Hematopoietic multipotent progenitor cell treated with erythropoietin and hydrocortisone succinate and interleukin-3 and kit ligand, for 17 days (in vitro differentiated cells): ENCODE data around the gene OR2G2.

Experiments used
- DNase-seq: peaks from one replicate; pipeline ENCODE4 v3.0.0-alpha.2; 2015; ENCODE audit warnings: low spot score

The OR2G2 gene

GRCh38 chr1:247588060-247588459, at the start of gene OR2G2:
TSS of gene OR2G2 (plus strand) at chr1:247588360. CDS start at chr1:247588360, 0 bp downstream.
- no peak for DNase-seq

GRCh38 chr1:247538561-247538960, 49.6 kb upstream of the OR2G2 start:
- DNase-seq, result no peak

GRCh38 chr1:247539215-247539614, 48.9 kb upstream of the OR2G2 start:
- DNase-seq, result no peak

- DNase-seq, result no peak
Measured at GRCh38 chr1:247540581-247540980, 47.6 kb upstream of the OR2G2 start.

GRCh38 chr1:247542811-247543210, 45.3 kb upstream of the OR2G2 start:
- no peak for DNase-seq

GRCh38 chr1:247548092-247548491, 40.1 kb upstream of the OR2G2 start:
- peak; percentile 12 for DNase-seq

GRCh38 chr1:247548769-247549182, 39.4 kb upstream of the OR2G2 start, which contains the start of gene GCSAML:
TSS of gene GCSAML (plus strand) at chr1:247549134. CDS start at chr1:247549192, 58 bp downstream.
- DNase-seq, result no peak

- DNase-seq, result no peak
Measured at GRCh38 chr1:247551721-247552120, 36.4 kb upstream of the OR2G2 start.

GRCh38 chr1:247552231-247552630, 35.9 kb upstream of the OR2G2 start:
- DNase-seq, result no peak

- no peak for DNase-seq
Measured at GRCh38 chr1:247557926-247558674, 30.1 kb upstream of the OR2G2 start.

- DNase-seq, result no peak
Measured at GRCh38 chr1:247561711-247562110, 26.4 kb upstream of the OR2G2 start.

GRCh38 chr1:247562198-247562597, 26.0 kb upstream of the OR2G2 start:
- DNase-seq, result no peak

GRCh38 chr1:247574236-247574635, 13.9 kb upstream of the OR2G2 start:
- no peak for DNase-seq

- no peak for DNase-seq
Measured at GRCh38 chr1:247574664-247575063, 13.5 kb upstream of the OR2G2 start.

GRCh38 chr1:247576514-247576913, 11.6 kb upstream of the OR2G2 start:
- no peak for DNase-seq

GRCh38 chr1:247578946-247579460, 9.2 kb upstream of the OR2G2 start:
- DNase-seq, result no peak

- no peak for DNase-seq
Measured at GRCh38 chr1:247605286-247605685, 17.1 kb downstream of the OR2G2 start, which contains the start of gene OR2G3. TSS of gene OR2G3 (plus strand) at chr1:247605586. CDS start at chr1:247605586, 0 bp downstream.

GRCh38 chr1:247613405-247613804, 25.2 kb downstream of the OR2G2 start:
- no peak for DNase-seq

GRCh38 chr1:247614625-247615024, 26.5 kb downstream of the OR2G2 start:
- DNase-seq, result no peak

GRCh38 chr1:247627951-247628350, 39.8 kb downstream of the OR2G2 start:
- no peak for DNase-seq

- DNase-seq, result no peak
Measured at GRCh38 chr1:247638011-247638410, 49.9 kb downstream of the OR2G2 start.

- DNase-seq, result peak; percentile 27
Measured at GRCh38 chr1:247638781-247639180, 50.6 kb downstream of the OR2G2 start.
